Liver (tissue), 9 donors: ENCODE measurements around the gene DAGLA. TPM values are rescaled to one million over a fixed set of nuclear protein-coding genes. Genes with fewer than 3 reads are reported as not detected.
A peak's percentile ranks its signal among the peaks of the same experiment; 100 is the strongest.

ENCODE experiments used
- DNase-seq: peaks from one replicate; pipeline ENCODE4 v3.0.0-alpha.2; 2017; ENCODE audit warnings: low spot score
- H3K27ac ChIP-seq, 2 donors: one replicate each; pipeline ENCODE4 v1.7.0; 2013; ENCODE audit warnings: inconsistent platforms in 2 of 2, low read length in 2 of 2, control low read depth in 1 of 2, low read depth in 1 of 2, mild to moderate bottlenecking in 1 of 2
- H3K27me3 ChIP-seq, 4 donors: one replicate each; pipeline versions ENCODE4 v1.6.1 to v1.7.0; 2013; ENCODE audit warnings: low read length in 3 of 4, inconsistent platforms in 1 of 4, mild to moderate bottlenecking in 1 of 4, moderate library complexity in 1 of 4; ENCODE audit not compliant: control insufficient read depth in 4 of 4, insufficient read depth in 4 of 4
- H3K36me3 ChIP-seq, 4 donors: one replicate each; pipeline versions ENCODE4 v1.6.1 to v1.7.0; 2013; ENCODE audit warnings: low read length in 3 of 4, mild to moderate bottlenecking in 3 of 4, low read depth in 1 of 4, moderate library complexity in 1 of 4; ENCODE audit not compliant: control insufficient read depth in 4 of 4, insufficient read depth in 3 of 4
- H3K4me1 ChIP-seq, 4 donors: one replicate each; pipeline versions ENCODE4 v1.6.1 to v1.7.0; 2013; ENCODE audit warnings: low read length in 3 of 4, mild to moderate bottlenecking in 3 of 4, moderate library complexity in 1 of 4; ENCODE audit not compliant: control insufficient read depth in 4 of 4, insufficient read depth in 4 of 4
- H3K4me3 ChIP-seq, 3 donors: one replicate each; pipeline versions ENCODE4 v1.6.1 to v1.7.0; 2013; ENCODE audit warnings: low read length in 3 of 3, control low read depth in 1 of 3, low read depth in 1 of 3, mild to moderate bottlenecking in 1 of 3
- H3K9ac ChIP-seq, 2 donors: one replicate each; pipeline ENCODE4 v1.7.0; 2013; ENCODE audit warnings: low read length in 2 of 2, mild to moderate bottlenecking in 2 of 2, moderate library complexity in 2 of 2, control low read depth in 1 of 2, low read depth in 1 of 2
- H3K9me3 ChIP-seq, 4 donors: one replicate each; pipeline versions ENCODE4 v1.6.1 to v1.7.0; 2013; ENCODE audit warnings: low read length in 3 of 4; ENCODE audit not compliant: control insufficient read depth in 4 of 4
- ATF3 ChIP-seq: IDR thresholded peaks from 2 replicates; pipeline ENCODE4 v1.6.1; 2016; ENCODE audit warnings: antibody characterized with exemption
- CTCF ChIP-seq: fragments of 150-350 bp; IDR thresholded peaks from 2 replicates; pipeline ENCODE4 v1.5.1; 2017; ENCODE audit warnings: improper control_type of control experiment, low read depth, low read length; ENCODE audit not compliant: missing input control
- EGR1 ChIP-seq, 2 donors: IDR thresholded peaks; 2 replicates each; pipeline ENCODE4 v1.6.1; 2016 to 2018; ENCODE audit warnings: antibody characterized with exemption in 2 of 2, low read depth in 2 of 2
- FOXA2 ChIP-seq: IDR thresholded peaks from 2 replicates; pipeline ENCODE4 v1.6.1; 2016; ENCODE audit warnings: antibody characterized with exemption
- GABPA ChIP-seq, 2 donors: IDR thresholded peaks in 1 of 2; conservative IDR thresholded peaks in 1 of 2; 2 replicates each; pipeline ENCODE4 v1.6.1; 2016; ENCODE audit warnings: antibody characterized with exemption in 2 of 2, mild to moderate bottlenecking in 1 of 2, moderate library complexity in 1 of 2
- HNF4A ChIP-seq, 2 donors: conservative IDR thresholded peaks; 2 replicates each; pipeline ENCODE4 v1.6.1; 2016; ENCODE audit warnings: antibody characterized with exemption in 2 of 2, mild to moderate bottlenecking in 2 of 2
- MAX ChIP-seq: IDR thresholded peaks from 2 replicates; pipeline ENCODE4 v1.6.1; 2016; ENCODE audit warnings: antibody characterized with exemption
- NR2F2 ChIP-seq: IDR thresholded peaks from 2 replicates; pipeline ENCODE4 v1.6.1; 2016; ENCODE audit warnings: antibody characterized with exemption
- RAD21 ChIP-seq, 2 donors: IDR thresholded peaks; 2 replicates each; pipeline ENCODE4 v1.6.1; 2016; ENCODE audit warnings: antibody characterized with exemption in 2 of 2, mild to moderate bottlenecking in 2 of 2
- REST ChIP-seq: IDR thresholded peaks from 2 replicates; pipeline ENCODE4 v1.6.1; 2016; ENCODE audit warnings: antibody characterized with exemption, mild to moderate bottlenecking
- RXRA ChIP-seq, 2 donors: IDR thresholded peaks; 2 replicates each; pipeline ENCODE4 v1.6.1; 2017 to 2018; ENCODE audit warnings: antibody characterized with exemption in 2 of 2, mild to moderate bottlenecking in 1 of 2
- YY1 ChIP-seq: IDR thresholded peaks from 2 replicates; pipeline ENCODE4 v1.6.1; 2016; ENCODE audit warnings: antibody characterized with exemption, mild to moderate bottlenecking
- WGBS: extraction: QIAGEN DNeasy Blood & Tissue Kit; methylation state at CpG from one replicate; pipeline ENCODE4 v1.1.7; 2013; 5-methylcytosine and 5-hydroxymethylcytosine counted together
- polyA plus RNA-seq, 2 donors: library from polyadenylated mRNA; stranded (reverse) in 1 of 2; unstranded in 1 of 2; fragments of 200-250 nt in 1 of 2; fragments of >200 nt in 1 of 2; fragmentation: Nextera tagmentation in 1 of 2; extraction: Ambion mirVana in 1 of 2; gene quantifications; one replicate each; pipeline versions ENCODE4 v1.2.1 to v1.2.3, GENCODE V29; 2013 to 2015
- total RNA-seq, 2 donors: library from RNA; depleted of rRNA; stranded (reverse); fragments of >200 nt; gene quantifications; one replicate each; pipeline ENCODE4 v1.2.3, GENCODE V29; 2014
- TF ChIP-seq, protein P1 (sequence below): IDR thresholded peaks from 2 replicates; pipeline ENCODE4 v1.6.1; 2016; ENCODE audit warnings: antibody characterized with exemption
- donor health status: healthy.
- donor health status: healthy.
- donor health status: healthy.
- donor health status: healthy.
- donor health status: healthy.

DAGLA gene
- total and polyA plus RNA-seq, 4 donors, result 0.13 to 0.84 (median 0.60) TPM

- TF ChIP-seq RXRA (IDR thresholded peaks at IDR 0.05), result peak; percentile 63 to 69
- TF ChIP-seq GABPA (IDR thresholded peaks at IDR 0.05 in 1 of 2, conservative IDR thresholded peaks at IDR 0.05 in 1 of 2), result peak in 1 of 2 donors; percentile 42
- TF ChIP-seq YY1, result peak; percentile 62
- TF ChIP-seq REST, result peak; percentile 86
Measured at GRCh38 chr11:61756452-61757212, 76.4 kb downstream of the DAGLA start (continued).

DNA sequence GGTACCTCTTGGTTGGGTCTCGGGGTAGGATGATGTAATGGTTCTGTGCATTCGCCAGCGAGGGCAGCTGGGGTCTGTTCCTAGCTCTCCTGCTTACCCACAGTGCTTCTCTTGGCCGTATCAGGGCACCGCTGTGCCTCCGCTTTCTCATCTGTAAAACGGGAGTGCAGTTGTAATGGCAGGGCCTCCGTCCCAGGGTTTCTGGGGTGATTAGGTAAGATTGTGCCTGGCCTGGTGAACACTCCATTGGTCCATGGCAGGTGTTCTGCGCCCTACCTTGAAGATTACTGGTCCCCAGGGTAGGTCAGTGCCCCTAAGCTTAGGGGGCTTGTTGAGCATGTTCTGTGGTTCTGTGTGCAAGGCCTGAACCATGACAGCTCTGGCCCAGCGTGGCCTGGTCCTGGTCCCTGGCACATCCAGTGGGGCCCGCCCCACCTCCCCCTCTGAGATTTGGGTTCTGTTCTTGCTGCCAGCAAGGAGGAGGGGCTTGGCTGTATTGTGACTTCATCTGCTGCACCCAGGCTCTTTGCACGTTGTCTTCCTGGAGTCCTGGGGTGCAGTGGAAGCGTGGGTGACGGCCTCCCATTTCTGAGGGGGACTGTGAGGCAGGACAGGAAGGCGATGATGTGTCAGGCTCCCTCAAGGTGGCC lies 77.1 kb downstream of the DAGLA start:
- H3K9me3 ChIP-seq, result no peaks in the 10 kb centered on the region
- no peak for TF ChIP-seq GABPA (IDR thresholded peaks at IDR 0.05 in 1 of 2, conservative IDR thresholded peaks at IDR 0.05 in 1 of 2)
- TF ChIP-seq CTCF, result no peak
- no peak for TF ChIP-seq FOXA2
- no peak for TF ChIP-seq HNF4A (conservative IDR thresholded peaks at IDR 0.05)
- TF ChIP-seq RAD21 (IDR thresholded peaks at IDR 0.05), result no peak
- no peak for TF ChIP-seq ATF3
- TF ChIP-seq RXRA (IDR thresholded peaks at IDR 0.05), result no peak
- TF ChIP-seq MAX, result no peak
- TF ChIP-seq NR2F2, result no peak
- TF ChIP-seq, protein P1, sequence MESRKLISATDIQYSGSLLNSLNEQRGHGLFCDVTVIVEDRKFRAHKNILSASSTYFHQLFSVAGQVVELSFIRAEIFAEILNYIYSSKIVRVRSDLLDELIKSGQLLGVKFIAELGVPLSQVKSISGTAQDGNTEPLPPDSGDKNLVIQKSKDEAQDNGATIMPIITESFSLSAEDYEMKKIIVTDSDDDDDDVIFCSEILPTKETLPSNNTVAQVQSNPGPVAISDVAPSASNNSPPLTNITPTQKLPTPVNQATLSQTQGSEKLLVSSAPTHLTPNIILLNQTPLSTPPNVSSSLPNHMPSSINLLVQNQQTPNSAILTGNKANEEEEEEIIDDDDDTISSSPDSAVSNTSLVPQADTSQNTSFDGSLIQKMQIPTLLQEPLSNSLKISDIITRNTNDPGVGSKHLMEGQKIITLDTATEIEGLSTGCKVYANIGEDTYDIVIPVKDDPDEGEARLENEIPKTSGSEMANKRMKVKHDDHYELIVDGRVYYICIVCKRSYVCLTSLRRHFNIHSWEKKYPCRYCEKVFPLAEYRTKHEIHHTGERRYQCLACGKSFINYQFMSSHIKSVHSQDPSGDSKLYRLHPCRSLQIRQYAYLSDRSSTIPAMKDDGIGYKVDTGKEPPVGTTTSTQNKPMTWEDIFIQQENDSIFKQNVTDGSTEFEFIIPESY, result no peak
- no peak for TF ChIP-seq EGR1 (IDR thresholded peaks at IDR 0.05; ENCODE audit: low read depth in 2 of 2)
- no peaks in the 10 kb centered on the region for H3K27me3 ChIP-seq
- WGBS, result 43% methylated on average over 15 of the region's 15 CpGs
- H3K9ac ChIP-seq, result peak overlapping the region; percentile 51 to 62
- peak overlapping the region in 2 of 3 donors; percentile 31 to 47 for H3K4me3 ChIP-seq
- no peak for DNase-seq
- H3K36me3 ChIP-seq, result no peaks in the 10 kb centered on the region
- H3K4me1 ChIP-seq, result peaks cover 9 to 40% (median 22%) of the 10 kb centered on the region in 4 donors
- H3K27ac ChIP-seq, result peak overlapping the region; percentile 87 to 97
